Measurements from ENCODE around the gene LRRC75B. TPM values are rescaled to one million over a fixed set of nuclear protein-coding genes. Genes with fewer than 3 reads are reported as not detected.

LRRC75B gene
- total and polyA plus RNA-seq, 2 of the 13 experiments (the other 11 are each of a cell fraction or from before 2014, with no cell fraction given), result 11.8 to 34.8 TPM

DNA sequence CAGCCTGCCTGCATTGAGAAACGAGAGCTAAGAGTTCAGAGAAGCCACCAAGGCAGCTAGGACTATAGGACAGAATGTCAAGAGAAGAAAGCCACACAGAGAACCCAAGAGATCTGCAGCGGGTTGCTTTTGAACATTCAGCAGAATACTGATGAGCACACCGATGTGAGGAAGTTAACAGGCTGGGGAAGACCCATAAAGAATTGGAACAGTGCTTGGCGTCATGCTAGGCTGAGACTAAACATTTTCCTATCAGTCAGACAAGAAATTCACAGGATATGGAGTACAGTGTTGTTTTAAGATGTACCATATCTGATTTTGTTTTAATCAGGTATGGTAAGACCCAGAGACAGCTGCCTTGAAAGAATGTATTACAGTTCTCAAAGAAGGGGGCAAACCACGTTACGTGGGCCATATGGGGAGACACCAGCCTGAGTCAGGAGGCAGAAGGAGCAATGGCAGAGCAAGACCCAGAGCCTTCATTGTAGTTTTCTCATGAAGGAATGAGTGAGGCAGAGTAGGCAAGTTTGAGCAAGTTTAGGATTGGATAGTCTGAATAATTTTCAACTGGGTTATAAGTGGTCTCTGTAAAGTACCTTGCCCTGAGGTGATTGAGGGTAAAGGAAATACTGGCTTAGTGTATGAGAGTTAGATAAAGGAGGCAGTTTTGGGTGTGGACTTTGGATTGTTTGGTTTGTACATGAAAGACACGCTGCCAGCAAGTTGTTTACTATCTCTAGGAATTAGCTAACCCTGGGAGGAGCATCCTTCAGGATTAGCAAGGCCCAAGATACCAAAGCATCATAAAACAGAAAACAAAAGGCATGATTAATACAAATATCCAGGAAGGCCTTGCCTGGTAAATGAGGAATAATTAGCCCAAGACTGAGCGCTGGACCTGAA is 14.3 kb downstream of the LRRC75B start (continued):
- TF ChIP-seq SIX4 (CRISPR knock-in tag; IDR thresholded peaks at IDR 0.05), result peak; percentile 62
- peak; percentile 59; the same call in 1 of the 2 replicates for TF ChIP-seq RXRA (CRISPR knock-in tag; IDR thresholded peaks at IDR 0.05)
- TF ChIP-seq NR2F6 (IDR thresholded peaks at IDR 0.05), result peak; percentile 88
- peak; percentile 86 for TF ChIP-seq NR2F6 (CRISPR knock-in tag; IDR thresholded peaks at IDR 0.05)
- TF ChIP-seq, protein P1, sequence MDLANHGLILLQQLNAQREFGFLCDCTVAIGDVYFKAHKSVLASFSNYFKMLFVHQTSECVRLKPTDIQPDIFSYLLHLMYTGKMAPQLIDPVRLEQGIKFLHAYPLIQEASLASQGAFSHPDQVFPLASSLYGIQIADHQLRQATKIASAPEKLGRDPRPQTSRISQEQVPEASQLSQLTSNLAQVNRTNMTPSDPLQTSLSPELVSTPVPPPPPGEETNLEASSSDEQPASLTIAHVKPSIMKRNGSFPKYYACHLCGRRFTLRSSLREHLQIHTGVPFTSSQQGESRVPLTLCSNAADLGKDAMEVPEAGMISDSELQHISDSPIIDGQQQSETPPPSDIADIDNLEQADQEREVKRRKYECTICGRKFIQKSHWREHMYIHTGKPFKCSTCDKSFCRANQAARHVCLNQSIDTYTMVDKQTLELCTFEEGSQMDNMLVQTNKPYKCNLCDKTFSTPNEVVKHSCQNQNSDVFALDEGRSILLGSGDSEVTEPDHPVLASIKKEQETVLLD (CRISPR knock-in tag; IDR thresholded peaks at IDR 0.05; ENCODE audit: low read depth), result no peak
- TF ChIP-seq AGO2 (optimal IDR thresholded peaks at IDR 0.05; ENCODE audit: low read depth, low read length), result peak; percentile 40
- TF ChIP-seq ZNF207 (IDR thresholded peaks at IDR 0.05; ENCODE audit: borderline replicate concordance), result no peak
- TF ChIP-seq GATAD1 (CRISPR knock-in tag; IDR thresholded peaks at IDR 0.05), result peak; percentile 40; the same call in 1 of the 2 replicates
- TF ChIP-seq, protein P2, sequence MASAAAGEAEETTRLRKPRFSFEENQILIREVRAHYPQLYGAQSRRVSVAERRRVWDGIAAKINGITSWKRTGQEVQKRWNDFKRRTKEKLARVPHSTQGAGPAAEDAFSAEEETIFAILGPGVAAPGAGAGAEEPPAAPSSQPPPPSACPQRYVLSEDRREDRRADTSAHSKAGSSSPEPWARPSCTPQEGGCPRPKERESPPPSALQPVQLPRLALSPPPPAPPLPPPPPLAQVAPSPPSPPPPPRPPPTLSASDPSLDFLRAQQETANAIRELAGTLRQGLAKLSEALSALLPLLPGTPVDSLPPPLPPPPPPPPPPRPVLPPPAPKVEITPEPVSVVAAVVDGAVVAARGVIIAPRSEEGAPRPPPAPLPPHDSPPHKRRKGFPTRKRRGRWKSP (CRISPR knock-in tag; IDR thresholded peaks at IDR 0.05), result peak; percentile 56; the same call in 1 of the 2 replicates
- 0 out of 2 replicates have a peak, but pooled peaks have one; percentile 76 for TF ChIP-seq ARNT2 (CRISPR knock-in tag; IDR thresholded peaks at IDR 0.05; ENCODE audit: low read depth)
- TF ChIP-seq ZNF296 (CRISPR knock-in tag; conservative IDR thresholded peaks at IDR 0.05), result no peak
- peak; percentile 72 for TF ChIP-seq FOSL2 (CRISPR knock-in tag; IDR thresholded peaks at IDR 0.05)
- no peak for TF ChIP-seq ZFP90 (CRISPR knock-in tag; IDR thresholded peaks at IDR 0.05; ENCODE audit: borderline replicate concordance)
- TF ChIP-seq, protein P3, sequence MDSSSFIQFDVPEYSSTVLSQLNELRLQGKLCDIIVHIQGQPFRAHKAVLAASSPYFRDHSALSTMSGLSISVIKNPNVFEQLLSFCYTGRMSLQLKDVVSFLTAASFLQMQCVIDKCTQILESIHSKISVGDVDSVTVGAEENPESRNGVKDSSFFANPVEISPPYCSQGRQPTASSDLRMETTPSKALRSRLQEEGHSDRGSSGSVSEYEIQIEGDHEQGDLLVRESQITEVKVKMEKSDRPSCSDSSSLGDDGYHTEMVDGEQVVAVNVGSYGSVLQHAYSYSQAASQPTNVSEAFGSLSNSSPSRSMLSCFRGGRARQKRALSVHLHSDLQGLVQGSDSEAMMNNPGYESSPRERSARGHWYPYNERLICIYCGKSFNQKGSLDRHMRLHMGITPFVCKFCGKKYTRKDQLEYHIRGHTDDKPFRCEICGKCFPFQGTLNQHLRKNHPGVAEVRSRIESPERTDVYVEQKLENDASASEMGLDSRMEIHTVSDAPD (CRISPR knock-in tag; IDR thresholded peaks at IDR 0.05), result peak; percentile 41; the same call in 1 of the 2 replicates
- TF ChIP-seq ZNF839 (CRISPR knock-in tag; IDR thresholded peaks at IDR 0.05; ENCODE audit: borderline replicate concordance), result no peak
- no peak for TF ChIP-seq ZNF572 (CRISPR knock-in tag; IDR thresholded peaks at IDR 0.05)
- 0 out of 2 replicates have a peak, but pooled peaks have one; percentile 14 for TF ChIP-seq HDAC6 (IDR thresholded peaks at IDR 0.05; ENCODE audit: low read depth, low read length)
- TF ChIP-seq ZNF552 (CRISPR knock-in tag; IDR thresholded peaks at IDR 0.05; ENCODE audit: borderline replicate concordance), result no peak
- TF ChIP-seq ZMYM2 (CRISPR knock-in tag; IDR thresholded peaks at IDR 0.05), result peak; percentile 58; the same call in 1 of the 2 replicates
- TF ChIP-seq ZNF143 (CRISPR knock-in tag; IDR thresholded peaks at IDR 0.05), result no peak
- TF ChIP-seq ZNF431 (CRISPR knock-in tag; IDR thresholded peaks at IDR 0.05; ENCODE audit: borderline replicate concordance, low read depth), result peak; percentile 29; the same call in 1 of the 2 replicates
- TF ChIP-seq MXD4 (CRISPR knock-in tag; IDR thresholded peaks at IDR 0.05), result peak; percentile 20; the same call in 1 of the 2 replicates
- peak; percentile 91 for TF ChIP-seq NR2F2 (IDR thresholded peaks at IDR 0.05; ENCODE audit: borderline replicate concordance, low read depth)
- TF ChIP-seq ONECUT2 (CRISPR knock-in tag; IDR thresholded peaks at IDR 0.05), result no peak
- TF ChIP-seq, protein P4, sequence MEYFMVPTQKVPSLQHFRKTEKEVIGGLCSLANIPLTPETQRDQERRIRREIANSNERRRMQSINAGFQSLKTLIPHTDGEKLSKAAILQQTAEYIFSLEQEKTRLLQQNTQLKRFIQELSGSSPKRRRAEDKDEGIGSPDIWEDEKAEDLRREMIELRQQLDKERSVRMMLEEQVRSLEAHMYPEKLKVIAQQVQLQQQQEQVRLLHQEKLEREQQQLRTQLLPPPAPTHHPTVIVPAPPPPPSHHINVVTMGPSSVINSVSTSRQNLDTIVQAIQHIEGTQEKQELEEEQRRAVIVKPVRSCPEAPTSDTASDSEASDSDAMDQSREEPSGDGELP (IDR thresholded peaks at IDR 0.05; ENCODE audit: borderline replicate concordance, low read depth), result peak; percentile 16; the same call in 1 of the 2 replicates
- TF ChIP-seq NCOR1 (IDR thresholded peaks at IDR 0.05; ENCODE audit: borderline replicate concordance, low read length), result peak; percentile 98

All from HepG2 (cell line).